HG03439 (cell line): ENCODE results near the gene BCAR1.
"Not testable (repeated sequence)": the region's sequence is repeated elsewhere in the genome, so short reads cannot be mapped to it uniquely, and the experiment has no call there.

Experiments
- ATAC-seq: cut with Tn5 transposase; IDR thresholded peaks from one replicate; pipeline ENCODE4 v1.9.1; 2021; ENCODE audit warnings: mild to moderate bottlenecking, moderate library complexity; ENCODE audit not compliant: unreplicated experiment

Gene BCAR1, protein sequence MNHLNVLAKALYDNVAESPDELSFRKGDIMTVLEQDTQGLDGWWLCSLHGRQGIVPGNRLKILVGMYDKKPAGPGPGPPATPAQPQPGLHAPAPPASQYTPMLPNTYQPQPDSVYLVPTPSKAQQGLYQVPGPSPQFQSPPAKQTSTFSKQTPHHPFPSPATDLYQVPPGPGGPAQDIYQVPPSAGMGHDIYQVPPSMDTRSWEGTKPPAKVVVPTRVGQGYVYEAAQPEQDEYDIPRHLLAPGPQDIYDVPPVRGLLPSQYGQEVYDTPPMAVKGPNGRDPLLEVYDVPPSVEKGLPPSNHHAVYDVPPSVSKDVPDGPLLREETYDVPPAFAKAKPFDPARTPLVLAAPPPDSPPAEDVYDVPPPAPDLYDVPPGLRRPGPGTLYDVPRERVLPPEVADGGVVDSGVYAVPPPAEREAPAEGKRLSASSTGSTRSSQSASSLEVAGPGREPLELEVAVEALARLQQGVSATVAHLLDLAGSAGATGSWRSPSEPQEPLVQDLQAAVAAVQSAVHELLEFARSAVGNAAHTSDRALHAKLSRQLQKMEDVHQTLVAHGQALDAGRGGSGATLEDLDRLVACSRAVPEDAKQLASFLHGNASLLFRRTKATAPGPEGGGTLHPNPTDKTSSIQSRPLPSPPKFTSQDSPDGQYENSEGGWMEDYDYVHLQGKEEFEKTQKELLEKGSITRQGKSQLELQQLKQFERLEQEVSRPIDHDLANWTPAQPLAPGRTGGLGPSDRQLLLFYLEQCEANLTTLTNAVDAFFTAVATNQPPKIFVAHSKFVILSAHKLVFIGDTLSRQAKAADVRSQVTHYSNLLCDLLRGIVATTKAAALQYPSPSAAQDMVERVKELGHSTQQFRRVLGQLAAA

DNA sequence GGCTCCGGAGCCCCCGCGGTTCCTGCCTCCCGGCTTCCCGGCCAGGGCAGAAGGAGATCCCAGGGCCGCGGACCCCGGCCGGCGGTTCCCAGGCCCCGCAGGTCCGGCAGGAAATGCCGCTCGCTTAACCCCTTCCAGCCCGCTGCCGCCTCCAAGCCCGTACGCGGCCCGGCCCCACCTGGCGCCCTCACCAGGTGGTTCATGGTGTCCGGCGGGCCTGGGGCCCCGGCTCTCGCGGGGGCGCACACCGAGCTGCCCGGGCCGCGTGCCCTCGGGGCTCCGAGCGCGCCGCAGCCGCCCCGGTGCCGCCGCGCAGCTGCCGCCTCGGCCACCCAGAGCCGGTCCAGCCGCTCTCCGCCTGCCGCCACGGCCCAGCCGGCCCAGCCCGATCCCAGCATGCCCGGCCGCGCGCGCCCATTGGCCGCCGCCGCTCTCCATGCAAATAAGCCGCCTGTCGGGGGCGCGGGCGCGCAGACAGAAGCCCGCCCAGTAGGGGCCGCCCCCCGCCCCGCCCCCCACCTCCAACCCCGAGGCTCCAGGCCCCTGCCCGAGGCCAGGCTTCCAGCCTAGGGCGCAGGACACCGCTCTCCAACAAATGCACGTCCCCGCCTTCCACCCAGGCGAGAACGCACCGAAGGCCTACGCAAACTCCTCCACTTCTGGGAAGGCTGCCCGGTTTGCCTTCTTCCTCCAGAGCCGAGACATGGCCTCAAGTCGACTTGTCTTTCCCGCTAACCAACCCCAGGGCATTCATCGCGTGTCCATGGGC is at the start of gene BCAR1:
BCAR1 (minus strand) TSS at position 345 of the 769 bp plus-strand sequence; CDS start at position 203, 142 bp downstream.
- no peak for ATAC-seq

- ATAC-seq: no peak
Measured at GRCh38 chr16:75298267-75298666, 46.8 kb upstream of the BCAR1 start.

- ATAC-seq: no peak
Measured at GRCh38 chr16:75296606-75297005, 45.2 kb upstream of the BCAR1 start.

DNA sequence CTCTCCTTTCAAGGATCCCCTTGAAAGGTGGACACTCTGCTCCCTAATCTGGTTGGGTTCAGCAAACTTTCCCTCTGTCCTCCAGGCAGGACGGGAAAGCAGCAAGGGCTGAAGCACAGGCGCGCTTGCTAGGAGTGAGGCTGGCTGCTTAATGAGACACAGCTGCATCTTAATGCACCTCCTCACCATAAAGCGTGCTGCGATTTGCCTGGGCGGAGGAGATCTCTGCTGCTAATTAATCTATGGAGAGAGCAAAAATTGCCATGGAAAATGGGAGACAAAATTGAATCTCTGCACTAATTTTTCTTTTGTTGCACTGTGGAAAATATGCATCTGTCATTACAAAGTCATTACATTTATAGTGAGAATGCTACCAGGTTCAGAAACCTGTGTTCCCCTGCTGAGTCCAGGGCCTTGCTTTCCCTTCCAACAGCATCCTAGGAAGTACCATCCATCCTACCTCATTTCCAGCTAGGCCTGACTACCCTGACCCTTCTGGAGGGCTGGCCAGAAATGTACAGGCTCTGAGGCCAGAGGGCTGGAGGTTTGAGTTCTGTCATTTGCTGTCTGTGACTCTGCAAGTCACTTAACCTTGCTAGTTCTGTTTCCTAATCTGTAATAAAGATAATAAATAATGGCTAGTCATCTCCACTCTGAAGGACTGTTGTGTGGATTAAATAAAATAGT is 43.5 kb upstream of the BCAR1 start:
- no peak for ATAC-seq

DNA sequence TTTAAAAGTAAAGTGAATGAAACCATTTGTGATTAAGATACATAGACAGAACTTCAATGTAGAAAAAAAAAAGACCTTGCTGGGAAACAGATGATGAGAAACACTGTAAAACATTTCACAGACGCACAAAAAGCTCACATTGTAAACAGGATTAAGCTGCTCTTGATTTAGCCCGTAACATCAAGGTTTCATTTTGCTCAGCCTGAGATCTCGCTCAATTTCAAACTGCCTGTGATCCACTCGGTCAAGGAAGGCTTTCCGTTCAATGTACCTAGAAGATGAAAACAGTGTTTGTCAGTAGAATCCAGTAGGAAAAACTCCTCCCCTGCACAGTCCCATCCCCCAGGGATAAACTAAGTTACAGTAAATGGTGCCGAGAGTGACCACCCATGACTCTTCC is 42.3 kb upstream of the BCAR1 start:
- ATAC-seq: no peak

- no peak for ATAC-seq
Measured at GRCh38 chr16:75293173-75293572, 41.7 kb upstream of the BCAR1 start.

DNA sequence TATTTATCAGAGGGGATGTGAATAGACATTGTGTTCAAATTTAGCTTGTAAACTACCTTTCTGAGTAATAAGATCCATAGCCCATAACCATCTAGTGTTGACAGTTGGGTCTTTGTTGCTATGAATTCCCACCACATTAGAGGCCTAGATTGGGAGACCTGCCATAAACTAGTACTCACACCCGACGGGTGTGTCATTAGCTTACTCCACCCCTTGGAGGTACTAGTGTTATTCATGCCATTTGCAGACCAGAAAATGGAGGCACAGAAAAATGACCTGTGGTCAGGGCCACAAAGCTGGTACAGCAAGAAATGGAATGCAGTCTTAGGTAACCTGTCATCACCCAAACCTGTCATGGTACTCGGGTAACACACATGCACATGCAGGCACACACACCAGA is 41.3 kb upstream of the BCAR1 start:
- ATAC-seq: no peak

- no peak for ATAC-seq
Measured at GRCh38 chr16:75289189-75289588, 37.8 kb upstream of the BCAR1 start.

DNA sequence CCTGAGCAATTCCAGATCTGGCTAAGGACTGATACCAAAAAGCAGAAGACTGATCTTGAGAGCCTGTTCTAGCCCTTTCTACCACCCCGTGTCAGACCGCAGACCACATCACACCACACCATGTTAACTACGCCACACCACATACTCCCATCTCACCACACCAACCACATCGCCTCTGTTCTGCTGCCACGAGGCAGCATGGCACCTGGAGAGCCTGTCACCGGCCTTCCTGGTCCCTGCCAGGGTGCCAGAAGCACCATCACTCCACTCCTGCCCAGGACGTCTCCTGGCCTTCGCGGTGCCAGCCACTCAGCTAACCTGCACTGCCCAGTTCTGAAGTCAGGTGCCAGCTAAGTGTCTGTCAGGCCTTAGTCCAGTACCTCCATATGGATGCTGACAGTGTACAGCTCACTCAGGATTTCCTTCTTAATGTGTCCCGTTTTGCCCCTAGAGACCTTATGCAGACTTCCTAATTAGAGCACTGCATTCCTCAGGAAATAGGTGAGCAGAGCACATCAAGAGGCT is 37.2 kb upstream of the BCAR1 start:
- no peak for ATAC-seq

- ATAC-seq: no peak
Measured at GRCh38 chr16:75288181-75288580, 36.8 kb upstream of the BCAR1 start.

DNA sequence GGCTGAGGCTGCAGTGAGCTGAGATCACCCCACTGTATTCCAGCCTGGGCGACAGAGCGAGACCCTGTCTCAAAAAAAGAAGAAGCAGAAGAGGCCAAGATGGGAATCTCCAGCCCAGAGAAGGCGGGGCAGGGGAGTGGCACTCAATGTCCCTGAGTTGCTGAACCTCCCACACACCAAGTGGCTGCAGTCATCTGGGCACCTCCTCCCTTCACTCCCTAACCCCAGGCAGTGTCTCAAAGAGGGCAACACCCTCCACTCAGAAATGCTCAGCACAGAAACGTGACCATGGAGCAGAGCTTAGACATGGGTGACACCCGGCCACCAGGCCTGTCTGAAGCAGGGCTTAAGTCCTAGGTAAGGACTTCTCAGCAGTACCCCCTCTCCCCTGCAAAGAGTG is 36.3 kb upstream of the BCAR1 start:
- no peak for ATAC-seq

DNA sequence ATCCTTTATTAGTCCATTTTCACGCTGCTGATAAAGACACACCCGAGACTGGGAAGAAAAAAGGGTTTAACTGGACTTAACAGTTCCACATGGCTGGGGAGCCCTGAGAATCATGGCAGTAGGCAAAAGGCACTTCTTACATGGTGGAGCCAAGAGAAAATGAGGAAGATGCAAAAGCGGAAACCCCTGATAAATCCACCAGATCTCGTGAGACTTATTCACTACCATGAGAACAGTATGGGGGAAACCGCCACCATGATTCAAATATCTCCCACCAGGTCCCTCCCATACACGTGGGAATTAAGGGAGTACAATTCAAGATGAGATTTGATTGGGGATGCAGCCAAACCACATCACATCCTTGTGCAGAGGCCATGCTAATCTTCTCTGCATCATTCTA is 35.0 kb upstream of the BCAR1 start:
- ATAC-seq: no peak

DNA sequence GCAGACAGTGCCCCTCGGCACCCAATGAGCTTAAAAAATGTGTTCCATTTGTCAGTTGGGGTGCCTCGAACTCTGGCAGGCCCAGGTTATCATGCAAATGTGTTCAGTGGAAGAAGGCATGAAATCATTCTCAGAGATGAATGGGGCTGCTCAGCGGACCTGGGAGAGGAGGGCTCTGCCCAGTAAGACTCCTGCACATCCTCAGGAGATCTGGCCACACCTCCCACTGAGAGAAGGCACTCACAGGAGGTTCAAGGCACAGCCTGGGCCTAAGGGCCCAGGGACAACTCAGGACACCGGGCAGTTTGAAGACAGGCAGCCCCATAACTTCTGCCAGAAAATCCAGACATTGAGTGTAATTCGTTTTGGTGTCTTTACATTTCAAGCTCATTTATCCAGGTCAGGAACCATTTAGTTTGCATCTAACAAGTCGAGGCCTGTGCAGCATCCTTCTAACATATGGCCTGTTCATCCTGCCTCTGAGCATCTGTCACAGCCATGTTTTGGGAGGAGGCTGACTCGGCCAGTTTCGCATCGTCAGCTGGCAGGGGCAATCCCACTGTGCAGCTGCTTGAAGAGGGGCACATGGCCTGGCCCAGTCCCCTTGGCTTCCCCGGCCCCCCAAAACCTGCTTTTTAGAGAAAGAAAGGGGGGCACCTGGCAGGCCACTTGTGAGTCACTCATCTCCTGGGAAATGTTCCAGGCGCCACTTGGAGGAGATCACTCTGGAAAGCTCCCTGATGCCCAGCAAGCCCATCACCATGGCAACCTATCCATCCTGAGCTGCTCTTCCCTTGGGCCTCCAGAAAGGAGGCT is 31.2 kb upstream of the BCAR1 start:
- ATAC-seq: no peak

GRCh38 chr16:75281826-75282225 is 30.4 kb upstream of the BCAR1 start:
- ATAC-seq: no peak

DNA sequence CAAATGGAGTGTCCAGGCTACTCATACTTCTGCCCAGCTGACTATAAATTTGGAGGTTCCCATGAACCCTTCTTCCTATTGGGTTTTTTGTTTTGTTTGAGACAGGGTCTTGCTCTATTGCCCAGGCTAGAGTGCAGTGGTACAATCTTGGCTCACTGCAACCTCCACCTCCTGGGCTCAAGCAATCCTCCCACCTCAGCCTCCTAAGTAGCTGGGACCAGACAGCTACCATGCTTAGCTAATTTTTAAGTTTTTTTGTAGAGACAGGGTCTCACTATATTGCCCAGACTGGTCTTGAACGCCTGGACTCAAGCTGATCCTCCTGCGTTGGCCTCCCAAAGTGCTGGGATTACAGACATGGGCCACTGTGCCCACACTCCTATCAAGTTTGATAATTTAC is 29.6 kb upstream of the BCAR1 start:
- not testable (repeated sequence) for ATAC-seq

DNA sequence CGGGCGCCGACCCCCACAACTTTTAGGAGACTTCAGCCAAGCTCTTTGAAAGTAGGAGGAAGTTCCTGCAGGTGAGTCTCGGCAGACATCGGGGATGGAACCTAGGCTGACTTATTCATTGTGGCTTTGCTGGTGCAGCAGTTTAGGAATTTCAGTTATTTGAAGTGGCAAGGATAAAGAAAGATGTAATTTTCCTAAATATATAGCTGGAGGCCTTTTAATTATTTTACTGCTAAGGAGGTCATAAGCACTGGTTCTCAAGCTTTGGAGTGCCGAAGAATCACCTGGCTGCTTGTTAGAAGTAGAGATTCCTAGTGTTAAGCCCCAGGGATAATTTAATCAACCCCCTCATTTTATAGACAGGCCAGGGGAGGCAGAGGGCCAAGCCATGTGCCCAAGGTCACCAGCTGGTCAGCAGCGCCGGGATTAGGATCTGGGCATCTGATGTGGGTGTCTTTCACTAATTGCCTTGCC is 28.9 kb upstream of the BCAR1 start:
- no peak for ATAC-seq

DNA sequence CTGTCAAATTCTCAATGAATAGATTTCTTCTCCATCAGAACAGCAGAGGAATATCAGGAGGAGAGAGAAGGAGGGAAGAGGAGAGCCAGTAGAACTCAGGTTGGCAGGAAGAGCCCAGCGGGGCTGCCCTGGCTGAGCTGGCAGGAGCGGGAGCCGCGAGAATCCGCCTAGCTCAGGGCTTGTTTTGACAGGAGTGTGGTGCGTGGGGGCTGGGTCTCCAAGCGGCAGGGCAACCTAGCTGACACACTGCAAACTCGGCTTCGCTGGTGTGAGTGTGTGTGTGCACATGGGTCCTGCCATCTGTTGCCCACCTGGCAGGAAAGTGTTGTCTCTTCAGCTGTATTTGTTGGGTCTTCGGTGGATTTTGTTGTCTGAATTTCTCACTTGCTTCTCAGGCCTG is 27.9 kb upstream of the BCAR1 start:
- ATAC-seq: no peak

DNA sequence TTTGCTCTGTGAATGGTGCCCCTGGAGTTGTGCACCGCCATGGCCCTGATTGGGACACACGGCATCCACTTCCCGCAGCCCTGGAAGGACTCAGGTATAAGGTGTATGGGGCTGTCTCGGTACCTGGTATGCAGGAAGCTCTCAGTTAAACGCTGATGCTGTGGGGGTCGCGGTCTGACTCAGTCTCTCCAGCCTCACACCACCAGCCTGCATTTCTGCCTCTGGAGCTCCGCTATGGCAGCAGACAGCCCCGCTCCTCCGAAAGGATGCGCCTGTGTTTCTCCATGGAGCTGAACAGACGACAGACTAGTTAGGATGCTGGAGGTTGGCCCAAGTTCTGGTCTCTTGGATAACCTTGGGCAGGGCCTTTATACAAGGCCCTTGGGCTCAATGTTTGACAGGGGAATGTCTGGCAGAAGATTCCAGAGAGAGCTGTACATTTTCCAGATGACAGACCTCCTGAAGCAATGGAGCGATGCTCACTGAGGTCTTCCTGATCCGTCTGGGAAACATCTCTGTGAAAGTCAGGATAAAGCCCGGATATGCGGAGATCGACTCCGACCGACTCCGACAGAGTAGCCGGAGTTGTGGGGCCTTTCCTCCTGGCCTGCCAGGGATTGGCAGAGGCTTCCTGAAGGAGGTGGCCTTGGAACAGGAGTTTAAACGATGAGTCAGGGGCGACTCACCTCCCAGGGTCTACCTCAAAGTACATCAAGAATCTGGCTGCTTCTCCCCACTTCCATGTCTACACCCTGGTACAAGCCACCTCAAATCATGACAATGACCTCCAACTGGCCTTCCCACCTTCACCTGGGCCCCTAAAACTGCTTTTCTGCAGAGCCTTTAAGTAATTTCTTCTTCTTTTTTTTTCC is 21.9 kb upstream of the BCAR1 start:
- no peak for ATAC-seq

- not testable (repeated sequence) for ATAC-seq
Measured at GRCh38 chr16:75272629-75273028, 21.2 kb upstream of the BCAR1 start.
